HL-60 (cell line): ENCODE results near the gene ANKRD6.

Source experiments
- DNase-seq, 2 experiments: peaks; one replicate each; pipeline ENCODE4 v3.0.0-alpha.2; 2010 to 2020; ENCODE audit warnings: low read depth in 1 of 2, low spot score in 1 of 2
- H3K27ac ChIP-seq: fragments of 250-450 bp; sonication (Bioruptor Pico); replicated peaks from 2 replicates; pipeline ENCODE4 v1.5.1; 2020; ENCODE audit warnings: mild to moderate bottlenecking, moderate library complexity
- H3K27me3 ChIP-seq: fragments of 250-450 bp; sonication (Bioruptor Pico); 2 replicates; pipeline ENCODE4 v1.5.1; 2021; ENCODE audit warnings: mild to moderate bottlenecking, moderate library complexity; ENCODE audit not compliant: insufficient read depth, poor library complexity, severe bottlenecking
- H3K4me3 ChIP-seq: replicated peaks from 2 replicates; pipeline ENCODE4 v1.5.1; 2011; ENCODE audit warnings: mild to moderate bottlenecking, control low read depth, low read length; ENCODE audit not compliant: insufficient read depth
- GABPA ChIP-seq: IDR thresholded peaks from 2 replicates; pipeline ENCODE4 v1.6.1; 2012; ENCODE audit warnings: low read depth
- POLR2AphosphoS5 ChIP-seq: IDR thresholded peaks from 2 replicates; pipeline ENCODE4 v1.6.1; 2012; ENCODE audit warnings: low read depth
- SPI1 ChIP-seq: IDR thresholded peaks from 2 replicates; pipeline ENCODE4 v1.6.1; 2012; ENCODE audit warnings: low read depth, mild to moderate bottlenecking, borderline replicate concordance
- TF ChIP-seq, protein P1 (sequence below): IDR thresholded peaks from one replicate; pipeline ENCODE4 v1.5.1; 2011; ENCODE audit warnings: low read length, control low read depth, inconsistent platforms; ENCODE audit not compliant: insufficient read depth
- TF ChIP-seq, protein P2 (sequence below): IDR thresholded peaks from 2 replicates; pipeline ENCODE4 v1.6.1; 2012; ENCODE audit warnings: low read depth; ENCODE audit not compliant: insufficient replicate concordance

The ANKRD6 gene

DNA sequence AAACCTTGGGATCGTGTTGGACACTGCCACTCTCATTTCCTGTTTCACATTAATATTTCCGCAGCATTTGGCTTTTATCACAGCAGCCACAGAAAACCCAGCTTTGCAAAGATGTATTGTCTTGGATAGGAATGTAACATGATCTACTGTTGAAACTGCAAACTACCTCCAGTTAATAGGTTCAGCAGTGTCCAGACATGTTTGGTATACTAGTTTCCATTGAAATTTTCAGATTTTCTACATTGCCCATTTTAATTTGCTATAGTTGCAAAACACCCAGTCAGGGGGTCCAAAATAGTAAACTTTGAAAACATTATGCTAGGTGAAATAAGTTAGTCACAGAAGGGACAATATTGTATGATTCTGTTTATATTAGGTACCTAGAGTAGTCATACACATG lies 3.3 kb downstream of the ANKRD6 start:
- no peak for DNase-seq
- H3K27me3 ChIP-seq, result peaks cover 6% of the 10 kb centered on the region
- TF ChIP-seq, protein P1, sequence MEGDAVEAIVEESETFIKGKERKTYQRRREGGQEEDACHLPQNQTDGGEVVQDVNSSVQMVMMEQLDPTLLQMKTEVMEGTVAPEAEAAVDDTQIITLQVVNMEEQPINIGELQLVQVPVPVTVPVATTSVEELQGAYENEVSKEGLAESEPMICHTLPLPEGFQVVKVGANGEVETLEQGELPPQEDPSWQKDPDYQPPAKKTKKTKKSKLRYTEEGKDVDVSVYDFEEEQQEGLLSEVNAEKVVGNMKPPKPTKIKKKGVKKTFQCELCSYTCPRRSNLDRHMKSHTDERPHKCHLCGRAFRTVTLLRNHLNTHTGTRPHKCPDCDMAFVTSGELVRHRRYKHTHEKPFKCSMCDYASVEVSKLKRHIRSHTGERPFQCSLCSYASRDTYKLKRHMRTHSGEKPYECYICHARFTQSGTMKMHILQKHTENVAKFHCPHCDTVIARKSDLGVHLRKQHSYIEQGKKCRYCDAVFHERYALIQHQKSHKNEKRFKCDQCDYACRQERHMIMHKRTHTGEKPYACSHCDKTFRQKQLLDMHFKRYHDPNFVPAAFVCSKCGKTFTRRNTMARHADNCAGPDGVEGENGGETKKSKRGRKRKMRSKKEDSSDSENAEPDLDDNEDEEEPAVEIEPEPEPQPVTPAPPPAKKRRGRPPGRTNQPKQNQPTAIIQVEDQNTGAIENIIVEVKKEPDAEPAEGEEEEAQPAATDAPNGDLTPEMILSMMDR, result no peak
- TF ChIP-seq POLR2AphosphoS5, result no peak
- TF ChIP-seq SPI1, result no peak
- TF ChIP-seq, protein P2, sequence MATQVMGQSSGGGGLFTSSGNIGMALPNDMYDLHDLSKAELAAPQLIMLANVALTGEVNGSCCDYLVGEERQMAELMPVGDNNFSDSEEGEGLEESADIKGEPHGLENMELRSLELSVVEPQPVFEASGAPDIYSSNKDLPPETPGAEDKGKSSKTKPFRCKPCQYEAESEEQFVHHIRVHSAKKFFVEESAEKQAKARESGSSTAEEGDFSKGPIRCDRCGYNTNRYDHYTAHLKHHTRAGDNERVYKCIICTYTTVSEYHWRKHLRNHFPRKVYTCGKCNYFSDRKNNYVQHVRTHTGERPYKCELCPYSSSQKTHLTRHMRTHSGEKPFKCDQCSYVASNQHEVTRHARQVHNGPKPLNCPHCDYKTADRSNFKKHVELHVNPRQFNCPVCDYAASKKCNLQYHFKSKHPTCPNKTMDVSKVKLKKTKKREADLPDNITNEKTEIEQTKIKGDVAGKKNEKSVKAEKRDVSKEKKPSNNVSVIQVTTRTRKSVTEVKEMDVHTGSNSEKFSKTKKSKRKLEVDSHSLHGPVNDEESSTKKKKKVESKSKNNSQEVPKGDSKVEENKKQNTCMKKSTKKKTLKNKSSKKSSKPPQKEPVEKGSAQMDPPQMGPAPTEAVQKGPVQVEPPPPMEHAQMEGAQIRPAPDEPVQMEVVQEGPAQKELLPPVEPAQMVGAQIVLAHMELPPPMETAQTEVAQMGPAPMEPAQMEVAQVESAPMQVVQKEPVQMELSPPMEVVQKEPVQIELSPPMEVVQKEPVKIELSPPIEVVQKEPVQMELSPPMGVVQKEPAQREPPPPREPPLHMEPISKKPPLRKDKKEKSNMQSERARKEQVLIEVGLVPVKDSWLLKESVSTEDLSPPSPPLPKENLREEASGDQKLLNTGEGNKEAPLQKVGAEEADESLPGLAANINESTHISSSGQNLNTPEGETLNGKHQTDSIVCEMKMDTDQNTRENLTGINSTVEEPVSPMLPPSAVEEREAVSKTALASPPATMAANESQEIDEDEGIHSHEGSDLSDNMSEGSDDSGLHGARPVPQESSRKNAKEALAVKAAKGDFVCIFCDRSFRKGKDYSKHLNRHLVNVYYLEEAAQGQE, result no peak
- H3K4me3 ChIP-seq, result no peak overlapping the region
- H3K27ac ChIP-seq, result no peak overlapping the region

DNA sequence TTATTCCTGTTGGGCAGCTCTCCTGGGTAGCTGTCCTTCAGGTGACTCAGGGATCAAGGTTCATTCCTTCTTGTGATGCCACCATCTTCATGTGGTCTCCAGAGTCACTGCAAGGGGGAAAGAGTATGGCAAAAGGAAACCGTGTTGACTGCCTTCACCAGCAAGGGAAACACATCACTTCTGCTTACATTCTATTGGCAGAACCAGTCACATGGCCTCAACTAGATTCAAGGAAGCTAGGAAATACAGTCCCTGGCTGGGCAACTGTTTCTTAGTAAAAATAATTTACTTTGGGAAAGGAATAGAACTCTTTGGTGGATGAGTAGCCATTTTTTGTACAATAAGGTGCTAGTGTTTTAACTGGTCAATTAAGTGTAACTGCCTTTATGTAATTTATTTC lies 5.3 kb downstream of the ANKRD6 start:
- Histone ChIP-seq H3K27ac (no peak overlapping the region), H3K27me3 (peaks cover 6% of the 10 kb centered on the region), H3K4me3 (no peak overlapping the region)
- no peak for DNase-seq
- TF ChIP-seq, protein P1, result no peak

DNA sequence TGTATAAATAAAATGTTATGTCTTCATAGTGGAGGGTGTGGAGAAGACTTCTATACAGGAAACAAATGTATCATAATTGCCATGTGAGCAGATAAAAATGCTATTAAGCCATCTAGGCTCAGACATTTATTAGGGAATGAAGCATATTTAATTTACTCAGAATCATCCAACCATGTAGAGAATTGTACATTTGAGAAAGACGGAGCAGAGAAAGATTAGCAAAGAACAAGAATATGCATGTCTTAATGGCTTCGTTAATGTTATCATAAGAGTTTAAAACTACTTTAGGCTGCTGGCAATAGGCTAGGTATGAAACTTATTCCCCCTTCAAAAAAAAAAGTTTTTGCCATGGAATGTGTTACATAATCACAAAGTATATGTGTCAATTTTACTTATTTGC lies 6.1 kb downstream of the ANKRD6 start:
- TF ChIP-seq, protein P1, result no peak
- TF ChIP-seq SPI1, result no peak
- TF ChIP-seq, protein P2, result no peak
- TF ChIP-seq GABPA, result no peak
- TF ChIP-seq POLR2AphosphoS5, result no peak
- Histone ChIP-seq H3K27ac (no peak overlapping the region), H3K27me3 (peaks cover 2% of the 10 kb centered on the region), H3K4me3 (no peak overlapping the region)
- no peak for DNase-seq

DNA sequence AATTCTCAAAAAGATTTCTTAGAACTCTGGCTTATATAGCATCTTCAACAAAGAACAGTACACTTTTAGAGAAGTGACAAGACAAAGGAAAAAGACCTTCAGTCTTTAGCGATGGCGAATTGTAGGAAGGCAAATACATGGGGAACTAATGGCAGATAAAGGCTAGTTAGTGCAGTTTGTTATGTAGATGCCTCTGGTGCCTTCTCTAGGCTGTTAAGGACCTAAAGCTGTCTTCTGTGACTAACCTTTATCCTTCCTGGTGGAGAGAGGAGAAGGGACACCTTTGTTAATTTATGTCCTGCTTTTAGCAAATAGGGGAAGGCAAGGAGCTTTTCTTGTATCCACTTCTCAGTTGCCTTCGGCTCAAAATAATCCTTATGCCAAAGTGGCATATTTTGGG lies 7.2 kb downstream of the ANKRD6 start:
- Histone ChIP-seq H3K27ac (no peak overlapping the region), H3K4me3 (no peak overlapping the region), H3K27me3 (no peaks in the 10 kb centered on the region)
- TF ChIP-seq SPI1 (no peak), GABPA (no peak), POLR2AphosphoS5 (no peak)
- TF ChIP-seq, protein P1, result no peak
- TF ChIP-seq, protein P2, result no peak
- no peak for DNase-seq
